Measurements from ENCODE around the gene STK40. TPM values are rescaled to one million over a fixed set of nuclear protein-coding genes. Genes with fewer than 3 reads are reported as not detected.

STK40 gene
- total RNA-seq, 1 donor from 2014 or later: 45.0 TPM

- Mint-ChIP-seq H3K27me3 (ENCODE audit: unreplicated experiment) (no peaks in the 10 kb centered on the region), H3K4me3 (ENCODE audit: unreplicated experiment) (no peak overlapping the region), H3K36me3 (ENCODE audit: unreplicated experiment) (peaks cover 41% of the 10 kb centered on the region), H3K4me1 (ENCODE audit: unreplicated experiment) (peaks cover 4% of the 10 kb centered on the region), H3K27ac (ENCODE audit: unreplicated experiment) (peak overlapping the region; percentile 28), H3K9me3 (ENCODE audit: unreplicated experiment) (no peaks in the 10 kb centered on the region)
- no peak for DNase-seq (ENCODE audit: extremely low spot score, unreplicated experiment)
- TF ChIP-seq CTCF (IDR thresholded peaks at IDR 0.05): no peak
Measured at GRCh38 chr1:36300526-36300925, 85.2 kb downstream of the STK40 start.

- Mint-ChIP-seq H3K9me3 (ENCODE audit: unreplicated experiment) (no peaks in the 10 kb centered on the region), H3K4me3 (ENCODE audit: unreplicated experiment) (no peak overlapping the region), H3K36me3 (ENCODE audit: unreplicated experiment) (peaks cover 41% of the 10 kb centered on the region), H3K27me3 (ENCODE audit: unreplicated experiment) (no peaks in the 10 kb centered on the region), H3K4me1 (ENCODE audit: unreplicated experiment) (peaks cover 1% of the 10 kb centered on the region), H3K27ac (ENCODE audit: unreplicated experiment) (no peak overlapping the region)
- DNase-seq (ENCODE audit: extremely low spot score, unreplicated experiment): no peak
- TF ChIP-seq CTCF (IDR thresholded peaks at IDR 0.05): no peak
Measured at GRCh38 chr1:36298640-36299039, 87.1 kb downstream of the STK40 start.

- DNase-seq (ENCODE audit: extremely low spot score, unreplicated experiment): no peak
- no peak for TF ChIP-seq CTCF (IDR thresholded peaks at IDR 0.05)
- Mint-ChIP-seq H3K27ac (ENCODE audit: unreplicated experiment) (no peak overlapping the region), H3K9me3 (ENCODE audit: unreplicated experiment) (no peaks in the 10 kb centered on the region), H3K36me3 (ENCODE audit: unreplicated experiment) (peaks cover 39% of the 10 kb centered on the region), H3K4me3 (ENCODE audit: unreplicated experiment) (no peak overlapping the region), H3K27me3 (ENCODE audit: unreplicated experiment) (no peaks in the 10 kb centered on the region), H3K4me1 (ENCODE audit: unreplicated experiment) (peaks cover 1% of the 10 kb centered on the region)
Measured at GRCh38 chr1:36297062-36297461, 88.7 kb downstream of the STK40 start.

GRCh38 chr1:36295390-36295789 is 90.3 kb downstream of the STK40 start:
- DNase-seq (ENCODE audit: extremely low spot score, unreplicated experiment): no peak
- no peak for TF ChIP-seq CTCF (IDR thresholded peaks at IDR 0.05)
- H3K36me3 Mint-ChIP-seq (ENCODE audit: unreplicated experiment): peaks cover 38% of the 10 kb centered on the region
- H3K9me3 Mint-ChIP-seq (ENCODE audit: unreplicated experiment): no peaks in the 10 kb centered on the region
- no peaks in the 10 kb centered on the region for H3K4me1 Mint-ChIP-seq (ENCODE audit: unreplicated experiment)
- no peak overlapping the region for H3K27ac Mint-ChIP-seq (ENCODE audit: unreplicated experiment)
- H3K27me3 Mint-ChIP-seq (ENCODE audit: unreplicated experiment): no peaks in the 10 kb centered on the region
- no peak overlapping the region for H3K4me3 Mint-ChIP-seq (ENCODE audit: unreplicated experiment)

Other genes starting within 250 kb of the STK40 start
- gene TRAPPC3, start 236.4 kb downstream of the STK40 start, total RNA-seq: 68.9 and 72.4 TPM in 2 replicates
- gene MAP7D1, start 229.8 kb downstream of the STK40 start, total RNA-seq: 157 and 163 TPM in 2 replicates
- 117 and 118 TPM in 2 replicates for gene THRAP3, start 161.5 kb downstream of the STK40 start, total RNA-seq
- gene SH3D21, start 79.6 kb downstream of the STK40 start, total RNA-seq: 5.1 and 6.4 TPM in 2 replicates
- gene EVA1B, start 62.3 kb downstream of the STK40 start, total RNA-seq: 113 and 115 TPM in 2 replicates
- gene LSM10, start 12.0 kb upstream of the STK40 start, total RNA-seq: 46.5 and 48.2 TPM in 2 replicates
- gene OSCP1, start 64.5 kb upstream of the STK40 start, total RNA-seq: 5.0 and 7.1 TPM in 2 replicates
- gene MRPS15, start 78.5 kb upstream of the STK40 start, total RNA-seq: 59.0 and 64.4 TPM in 2 replicates
- not detected in 2 replicates for gene CSF3R, start 97.0 kb upstream of the STK40 start, total RNA-seq

Data from osteocyte (in vitro differentiated cells).